ENCODE data around the gene GLT1D1.

DNA sequence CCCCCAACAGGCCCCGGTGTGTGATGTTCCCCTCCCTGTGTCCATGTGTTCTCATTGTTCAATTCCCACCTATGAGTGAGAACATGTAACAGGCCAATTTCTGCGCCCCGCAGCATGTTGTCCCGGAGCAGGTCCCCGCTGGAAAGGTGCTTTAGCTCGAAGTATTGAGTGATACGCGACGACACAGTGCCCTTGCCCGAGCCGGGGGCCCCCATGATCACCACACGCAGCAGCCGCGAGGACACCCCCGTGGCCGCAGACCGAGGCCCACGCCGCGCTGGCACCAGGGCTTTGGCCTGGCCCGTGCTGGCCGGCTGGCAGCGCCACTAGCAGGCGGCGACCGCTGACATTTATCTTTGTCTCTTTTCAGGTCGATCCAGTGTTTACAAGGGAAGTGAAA, 91.7 kb downstream of the GLT1D1 start:
- TF ChIP-seq, protein P1, sequence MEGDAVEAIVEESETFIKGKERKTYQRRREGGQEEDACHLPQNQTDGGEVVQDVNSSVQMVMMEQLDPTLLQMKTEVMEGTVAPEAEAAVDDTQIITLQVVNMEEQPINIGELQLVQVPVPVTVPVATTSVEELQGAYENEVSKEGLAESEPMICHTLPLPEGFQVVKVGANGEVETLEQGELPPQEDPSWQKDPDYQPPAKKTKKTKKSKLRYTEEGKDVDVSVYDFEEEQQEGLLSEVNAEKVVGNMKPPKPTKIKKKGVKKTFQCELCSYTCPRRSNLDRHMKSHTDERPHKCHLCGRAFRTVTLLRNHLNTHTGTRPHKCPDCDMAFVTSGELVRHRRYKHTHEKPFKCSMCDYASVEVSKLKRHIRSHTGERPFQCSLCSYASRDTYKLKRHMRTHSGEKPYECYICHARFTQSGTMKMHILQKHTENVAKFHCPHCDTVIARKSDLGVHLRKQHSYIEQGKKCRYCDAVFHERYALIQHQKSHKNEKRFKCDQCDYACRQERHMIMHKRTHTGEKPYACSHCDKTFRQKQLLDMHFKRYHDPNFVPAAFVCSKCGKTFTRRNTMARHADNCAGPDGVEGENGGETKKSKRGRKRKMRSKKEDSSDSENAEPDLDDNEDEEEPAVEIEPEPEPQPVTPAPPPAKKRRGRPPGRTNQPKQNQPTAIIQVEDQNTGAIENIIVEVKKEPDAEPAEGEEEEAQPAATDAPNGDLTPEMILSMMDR (IDR thresholded peaks at IDR 0.05) = no peak
- no peak for TF ChIP-seq POLR2A (IDR thresholded peaks at IDR 0.05)

Data from body of pancreas (tissue), 4 donors.